ENCODE data around the gene MMS22L.
"Not testable (repeated sequence)": the region's sequence is repeated elsewhere in the genome, so short reads cannot be mapped to it uniquely, and the experiment has no call there.

The MMS22L gene

GRCh38 chr6:97240222-97240621 lies 42.8 kb downstream of the MMS22L start:
- no peak for ATAC-seq

- no peak for ATAC-seq
Measured at GRCh38 chr6:97231911-97232310, 51.1 kb downstream of the MMS22L start.

- ATAC-seq = no peak
Measured at GRCh38 chr6:97222903-97223302, 60.1 kb downstream of the MMS22L start.

GRCh38 chr6:97218912-97219311 lies 64.1 kb downstream of the MMS22L start:
- no peak for ATAC-seq

GRCh38 chr6:97215157-97215769 lies 67.8 kb downstream of the MMS22L start:
- ATAC-seq = no peak

- no peak for ATAC-seq
Measured at GRCh38 chr6:97214671-97215070, 68.3 kb downstream of the MMS22L start.

GRCh38 chr6:97207383-97207782 lies 75.6 kb downstream of the MMS22L start:
- ATAC-seq = no peak

GRCh38 chr6:97205966-97206365 lies 77.0 kb downstream of the MMS22L start:
- no peak for ATAC-seq

- no peak for ATAC-seq
Measured at GRCh38 chr6:97203343-97203742, 79.7 kb downstream of the MMS22L start.

- ATAC-seq = no peak
Measured at GRCh38 chr6:97198046-97198565, 84.9 kb downstream of the MMS22L start.

- no peak for ATAC-seq
Measured at GRCh38 chr6:97195117-97195516, 87.9 kb downstream of the MMS22L start.

GRCh38 chr6:97189767-97190166 lies 93.2 kb downstream of the MMS22L start:
- no peak for ATAC-seq

GRCh38 chr6:97187951-97188350 lies 95.1 kb downstream of the MMS22L start:
- ATAC-seq = no peak

- peak; percentile 53 to 79 for ATAC-seq
Measured at GRCh38 chr6:97186416-97186999, 96.5 kb downstream of the MMS22L start.

GRCh38 chr6:97177905-97178304 lies 105.1 kb downstream of the MMS22L start:
- no peak for ATAC-seq

- ATAC-seq = no peak
Measured at GRCh38 chr6:97176468-97176867, 106.5 kb downstream of the MMS22L start.

GRCh38 chr6:97175806-97176205 lies 107.2 kb downstream of the MMS22L start:
- ATAC-seq = no peak

GRCh38 chr6:97174471-97174870 lies 108.5 kb downstream of the MMS22L start:
- no peak for ATAC-seq

GRCh38 chr6:97160280-97160679 lies 122.7 kb downstream of the MMS22L start:
- ATAC-seq = no peak

- not testable (repeated sequence) for ATAC-seq
Measured at GRCh38 chr6:97155447-97155846, 127.6 kb downstream of the MMS22L start.

GRCh38 chr6:97154015-97154414 lies 129.0 kb downstream of the MMS22L start:
- no peak for ATAC-seq

- no peak for ATAC-seq
Measured at GRCh38 chr6:97151601-97152000, 131.4 kb downstream of the MMS22L start.

- peak; percentile 38 to 44 for ATAC-seq
Measured at GRCh38 chr6:97150932-97151331, 132.1 kb downstream of the MMS22L start.

- ATAC-seq = no peak
Measured at GRCh38 chr6:97147421-97147820, 135.6 kb downstream of the MMS22L start.

- no peak for ATAC-seq
Measured at GRCh38 chr6:97145691-97146090, 137.3 kb downstream of the MMS22L start.

All from activated CD4-positive, CD25-positive, alpha-beta regulatory T cell treated with anti-CD3 and anti-CD28 coated beads, Interleukin-2, amount 50 U/mL, for 24 hours (primary cell).